Central memory CD4-positive, alpha-beta T cell (primary cell): ENCODE data around the gene NLRP2B.
"Not testable (repeated sequence)": the region's sequence is repeated elsewhere in the genome, so short reads cannot be mapped to it uniquely, and the experiment has no call there.

Source experiments
- DNase-seq: peaks from one replicate; pipeline ENCODE4 v3.0.0; 2022
- total RNA-seq, 3 experiments: gene quantifications; one replicate each; lab custom pipeline; 2026; lab: John Stamatoyannopoulos, UW

NLRP2B gene
- total RNA-seq = 0 to 0.05 (median 0.04) reads per million in 3 experiments

DNA sequence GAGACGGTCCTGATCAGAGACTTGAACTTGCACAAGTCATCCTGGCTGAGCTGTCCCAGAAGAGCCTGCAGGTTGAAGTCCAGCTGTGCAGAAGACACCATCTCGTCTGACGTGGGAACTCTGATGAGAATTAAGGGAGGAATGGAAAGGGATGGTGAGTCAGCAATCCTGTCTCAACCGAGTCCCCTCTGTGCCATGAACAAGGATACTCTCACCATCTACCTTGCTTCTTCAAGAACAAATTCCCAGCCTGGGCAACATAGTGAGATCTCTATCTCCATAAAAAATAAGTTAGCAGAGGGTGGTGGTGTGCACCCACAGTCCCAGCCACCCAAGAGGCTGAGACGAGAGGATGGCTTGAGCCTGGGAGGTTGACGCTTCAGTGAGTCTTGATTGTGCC lies at the start of gene NLRP2B:
NLRP2B (minus strand) TSS at position 101 of the 400 bp plus-strand sequence.
- no peak for DNase-seq

DNA sequence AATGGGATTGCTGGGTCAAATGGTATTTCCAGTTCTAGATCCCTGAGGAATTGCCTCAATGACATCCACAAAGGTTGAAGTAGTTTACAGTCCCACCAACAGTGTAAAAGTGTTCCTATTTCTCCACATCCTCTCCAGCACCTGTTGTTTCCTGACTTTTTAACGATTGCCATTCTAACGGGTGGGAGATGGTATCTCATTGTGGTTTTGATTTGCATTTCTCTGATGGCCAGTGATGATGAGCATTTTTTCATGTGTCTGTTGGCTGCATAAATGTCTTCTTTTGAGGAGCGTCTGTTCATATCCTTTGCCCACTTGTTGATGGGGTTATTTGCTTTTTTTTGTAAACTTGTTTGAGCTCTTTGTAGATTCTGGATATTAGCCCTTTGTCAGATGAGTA lies 45.9 kb upstream of the NLRP2B start:
- not testable (repeated sequence) for DNase-seq

DNA sequence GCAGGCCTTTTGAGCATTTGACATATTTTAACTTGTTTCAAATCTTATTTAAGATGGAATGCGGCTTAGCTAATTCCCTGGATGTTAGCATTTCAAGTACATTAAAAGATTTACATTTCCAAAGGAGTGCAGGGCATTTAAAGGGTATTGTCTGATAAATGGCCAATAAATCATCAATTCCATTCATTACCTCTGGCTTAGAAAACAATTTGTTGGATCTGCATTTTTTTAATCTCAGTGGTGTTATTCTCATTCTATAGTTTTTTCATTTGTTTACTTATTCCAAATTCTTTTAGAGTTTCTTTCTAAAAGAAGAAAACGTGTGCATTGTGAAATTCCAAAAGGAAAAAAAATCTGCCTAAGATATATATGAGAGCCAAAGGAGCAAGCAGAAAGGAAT lies 1.3 kb upstream of the NLRP2B start:
- DNase-seq = no peak

DNA sequence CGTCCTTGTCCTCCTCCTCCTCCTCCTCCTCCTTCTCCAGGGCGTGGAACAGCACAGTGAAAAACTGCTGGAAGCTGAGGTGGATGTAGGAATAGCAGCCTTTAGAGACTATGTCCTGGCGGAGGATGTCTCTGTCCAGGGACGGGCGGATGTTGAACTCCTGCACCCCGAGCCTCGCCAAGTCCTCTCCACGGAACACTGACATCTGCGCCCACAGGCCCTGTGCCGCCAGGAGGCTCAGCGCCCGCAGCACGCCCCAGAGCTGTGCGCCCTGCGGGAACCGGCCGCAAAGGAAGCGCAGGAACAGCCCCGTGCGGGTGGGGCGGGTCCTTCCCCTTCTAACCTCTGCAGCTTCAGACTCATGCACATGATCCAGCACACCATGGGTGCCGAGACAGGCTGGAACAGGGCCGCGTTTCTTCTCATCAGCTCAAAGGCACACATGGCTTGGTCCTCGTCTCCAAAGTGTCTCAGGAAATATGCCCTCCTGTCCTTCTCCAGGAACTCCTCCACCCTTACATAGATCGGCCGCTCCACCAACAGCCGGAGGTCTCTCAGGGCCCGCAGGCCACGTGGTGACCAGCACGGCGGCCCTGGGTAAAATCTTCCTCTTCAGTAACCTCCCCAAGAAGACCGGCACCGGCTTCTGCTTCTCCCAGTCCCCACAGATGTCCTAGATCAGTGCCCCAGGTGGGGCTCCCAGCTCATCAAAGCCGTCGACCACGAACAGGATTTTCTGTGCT lies 1.2 kb downstream of the NLRP2B start:
- DNase-seq = no peak

DNA sequence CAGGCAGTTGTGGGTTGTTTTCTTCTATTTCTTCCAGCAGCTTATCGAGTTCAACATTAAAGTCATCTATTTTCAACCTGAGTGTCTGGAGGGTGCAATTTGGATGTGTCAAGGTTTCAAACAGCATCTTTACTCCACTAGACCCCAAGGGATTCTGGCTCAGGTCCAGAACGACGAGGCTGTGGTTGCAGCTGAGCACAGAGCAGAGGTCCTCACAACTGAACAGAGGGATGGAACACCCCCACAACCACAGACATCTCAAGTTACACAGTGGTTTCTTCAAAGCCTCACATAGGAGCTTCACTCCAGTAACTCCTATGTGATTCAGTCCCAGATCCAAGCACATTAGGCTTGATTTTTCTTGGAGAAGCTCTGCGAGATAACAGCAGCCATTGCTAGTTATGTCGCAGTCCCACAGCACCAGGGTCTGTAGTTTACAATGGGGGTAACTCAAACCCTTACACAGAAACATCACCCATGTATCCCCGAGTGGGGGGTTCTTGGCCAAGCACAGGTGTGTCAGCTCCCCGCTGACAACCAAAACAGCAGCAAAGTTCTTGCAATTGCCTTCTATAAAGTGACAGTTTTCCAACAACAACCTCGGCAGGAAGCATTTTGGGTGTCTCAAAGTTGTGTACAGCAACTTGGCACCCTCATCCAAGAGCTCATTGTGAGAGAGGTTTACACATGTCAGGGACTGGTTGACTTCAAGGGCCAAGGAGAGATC lies 2.8 kb downstream of the NLRP2B start:
- DNase-seq = no peak

DNA sequence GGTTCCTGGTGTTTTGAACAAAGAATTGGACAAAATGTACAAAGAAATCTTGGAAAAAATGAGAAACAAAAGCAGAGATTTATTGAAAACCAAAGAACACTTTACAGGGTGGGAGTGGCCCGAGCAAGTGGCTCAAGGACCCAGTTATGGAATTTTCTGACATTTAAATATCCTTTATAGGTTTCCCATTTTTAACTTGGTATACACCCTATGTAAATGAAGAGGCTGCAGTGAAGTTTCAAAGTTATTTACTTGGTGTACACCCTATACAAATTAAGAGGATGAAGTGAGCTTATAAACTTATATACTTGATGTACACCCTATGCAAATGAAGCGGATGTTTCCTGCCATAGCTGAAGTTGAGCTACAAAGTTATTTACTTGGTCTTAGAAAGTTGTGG lies 4.7 kb downstream of the NLRP2B start:
- DNase-seq = no peak

DNA sequence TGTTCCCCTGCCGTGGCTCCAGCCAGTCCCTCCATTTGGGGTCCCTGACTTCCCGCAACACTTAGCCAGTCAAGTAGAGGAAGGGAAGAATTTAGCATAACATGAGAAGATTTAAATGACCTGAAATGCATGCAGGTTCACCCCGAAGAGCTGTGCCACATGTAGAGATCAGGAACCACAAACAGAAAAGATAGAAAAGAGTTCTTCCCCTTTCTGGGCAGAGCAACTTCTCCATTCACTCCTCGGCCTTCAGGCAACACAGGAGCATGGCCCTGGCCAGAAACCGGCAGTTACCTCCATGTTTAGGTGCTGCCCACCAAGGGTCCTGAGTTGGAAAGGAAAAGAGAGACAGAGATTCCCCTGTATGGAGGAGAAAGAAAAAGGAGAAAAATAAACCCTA lies 5.2 kb downstream of the NLRP2B start:
- no peak for DNase-seq

DNA sequence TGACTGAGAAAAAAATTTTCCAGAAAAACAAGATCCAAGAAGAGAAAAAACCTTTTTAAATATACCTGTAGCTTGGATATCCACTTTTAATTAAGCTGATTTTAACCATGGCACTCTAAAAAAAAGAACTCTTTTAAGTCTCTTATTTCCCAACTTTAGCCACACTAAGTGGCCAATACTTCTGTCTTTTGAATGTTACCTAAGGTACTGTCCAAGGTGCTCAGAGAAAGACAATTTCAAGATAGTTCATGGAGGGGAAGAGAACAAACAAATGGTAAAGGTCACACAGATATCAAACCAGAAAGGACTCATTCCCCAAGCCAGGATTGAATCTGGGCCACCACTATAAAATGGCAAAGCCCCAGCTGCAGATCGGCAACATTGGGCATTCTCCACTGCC lies 10.1 kb downstream of the NLRP2B start:
- no peak for DNase-seq

DNA sequence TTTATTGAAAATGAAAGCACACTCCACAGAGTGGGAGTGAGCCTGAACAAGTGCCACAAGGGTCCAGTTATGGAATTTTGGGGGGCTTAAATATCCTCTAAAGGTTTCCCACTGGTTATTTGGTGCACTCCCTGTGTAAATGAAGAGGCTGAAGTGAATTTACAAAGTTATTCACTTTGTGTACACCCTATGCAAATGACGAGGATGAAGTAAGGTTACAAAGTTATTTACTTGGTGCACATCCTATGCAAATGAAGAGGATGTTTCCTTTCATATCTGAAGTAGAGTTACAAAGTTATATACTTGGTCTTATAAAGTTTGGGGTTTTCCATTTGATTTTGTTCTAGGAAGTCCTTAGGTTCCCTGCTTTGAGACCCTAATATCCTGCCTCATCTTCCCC lies 13.1 kb downstream of the NLRP2B start:
- no peak for DNase-seq

DNA sequence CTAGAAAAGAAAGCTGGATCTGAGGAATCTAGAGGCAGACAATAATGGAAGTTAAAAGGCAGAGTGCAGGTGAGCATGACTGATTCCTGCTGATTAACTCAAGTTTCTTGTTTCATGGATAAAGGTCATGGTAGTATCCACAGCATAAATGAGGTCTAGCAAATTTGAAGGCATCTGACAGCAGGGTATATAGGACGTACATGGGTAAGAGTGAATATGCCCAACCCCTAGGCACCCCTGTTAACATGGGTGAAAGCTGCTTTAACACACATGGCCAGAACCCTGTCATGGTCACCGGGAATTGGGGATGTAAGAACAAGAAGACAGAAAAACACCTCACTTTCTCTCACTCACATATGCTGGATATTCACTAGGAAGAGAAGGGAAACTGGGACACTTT lies 25.0 kb downstream of the NLRP2B start:
- no peak for DNase-seq

DNA sequence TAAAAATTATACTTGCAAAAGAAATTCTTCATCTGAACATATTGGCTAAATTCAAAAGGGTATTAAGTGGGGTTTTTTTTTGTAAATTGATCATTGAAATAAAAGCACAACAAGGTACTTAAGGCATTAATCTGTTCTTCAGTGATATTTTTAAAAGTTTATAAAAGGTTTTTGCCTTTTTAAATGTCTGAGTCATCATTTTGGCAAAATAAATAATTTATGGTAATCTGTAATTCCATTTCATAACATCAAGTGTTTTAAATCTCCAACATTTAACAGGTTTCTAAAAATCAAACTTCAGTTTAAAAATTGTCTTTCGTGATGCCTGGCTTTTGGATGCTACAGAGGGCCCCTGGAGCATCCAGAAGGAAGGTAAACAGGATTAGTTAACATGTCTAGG lies 27.4 kb downstream of the NLRP2B start:
- no peak for DNase-seq

DNA sequence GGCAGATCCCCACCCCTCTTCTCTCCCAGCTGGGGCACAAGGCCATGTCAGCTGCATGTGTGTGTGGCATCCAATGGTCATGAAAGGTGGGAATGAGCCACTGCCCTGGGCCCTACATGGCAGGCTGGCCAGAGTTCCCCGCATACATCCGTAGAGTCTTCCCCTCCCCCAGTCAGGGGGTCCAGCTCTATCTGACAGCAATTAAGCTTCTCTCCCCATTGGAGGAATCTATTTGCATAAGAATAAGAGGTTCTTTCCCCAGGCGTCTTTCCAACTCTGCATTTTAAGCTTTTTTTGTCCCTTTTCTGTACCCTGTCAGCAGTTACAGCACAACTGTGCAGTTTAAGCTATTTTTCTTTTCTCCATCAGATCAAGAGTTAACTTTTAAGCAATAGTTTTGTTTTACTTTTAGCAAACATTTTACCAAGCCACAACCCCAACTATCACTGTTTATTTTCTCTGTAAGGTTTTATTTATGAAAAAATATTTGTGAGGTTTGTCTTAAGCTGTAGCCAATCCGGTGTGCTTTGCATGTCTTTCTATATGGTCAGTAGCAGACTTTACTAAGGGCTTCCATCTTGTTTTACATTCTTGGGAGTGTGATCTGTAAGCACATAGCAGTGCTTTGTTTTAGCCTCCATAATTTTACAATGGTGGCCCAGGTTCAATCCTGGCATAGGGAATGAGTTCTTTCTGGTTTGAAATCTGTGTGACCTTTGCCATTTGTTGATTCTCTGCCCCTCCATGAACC lies 28.7 kb downstream of the NLRP2B start:
- DNase-seq = no peak

DNA sequence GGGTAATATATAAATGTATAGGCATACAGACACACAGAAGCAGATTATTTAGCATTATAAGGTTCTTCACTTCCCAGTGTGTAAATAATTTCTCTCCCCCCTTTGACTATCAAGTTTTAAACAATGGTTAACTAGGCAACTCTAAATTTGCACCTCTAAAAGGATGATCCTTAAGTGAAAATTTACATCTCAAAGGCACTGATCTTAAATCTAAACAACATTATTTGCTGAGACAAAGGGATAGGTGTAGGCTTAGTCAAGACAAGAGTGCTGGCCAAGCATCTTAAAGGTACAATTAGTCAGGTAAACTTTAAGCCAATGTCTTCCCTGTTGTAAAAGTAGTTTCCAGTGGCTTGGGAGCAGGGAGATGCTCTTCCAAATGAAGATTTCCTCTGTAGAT lies 33.0 kb downstream of the NLRP2B start:
- no peak for DNase-seq

DNA sequence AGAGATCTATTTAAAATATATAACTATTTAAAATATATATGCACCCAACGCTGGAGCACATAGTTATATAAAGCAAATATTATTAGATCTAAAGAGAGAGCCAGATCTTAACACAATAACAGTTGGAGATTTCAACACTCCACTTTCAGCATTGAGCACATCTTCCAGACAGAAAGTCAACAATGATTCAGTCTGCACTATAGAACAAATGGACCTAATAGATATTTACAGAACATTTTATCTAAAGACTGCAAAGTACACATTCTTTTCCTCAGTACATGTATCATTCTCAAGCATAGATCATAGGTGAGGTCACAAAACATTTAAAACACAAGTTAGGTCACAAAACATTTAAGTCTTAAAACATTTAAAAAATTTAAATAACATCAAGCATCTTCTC lies 36.4 kb downstream of the NLRP2B start:
- no peak for DNase-seq

DNA sequence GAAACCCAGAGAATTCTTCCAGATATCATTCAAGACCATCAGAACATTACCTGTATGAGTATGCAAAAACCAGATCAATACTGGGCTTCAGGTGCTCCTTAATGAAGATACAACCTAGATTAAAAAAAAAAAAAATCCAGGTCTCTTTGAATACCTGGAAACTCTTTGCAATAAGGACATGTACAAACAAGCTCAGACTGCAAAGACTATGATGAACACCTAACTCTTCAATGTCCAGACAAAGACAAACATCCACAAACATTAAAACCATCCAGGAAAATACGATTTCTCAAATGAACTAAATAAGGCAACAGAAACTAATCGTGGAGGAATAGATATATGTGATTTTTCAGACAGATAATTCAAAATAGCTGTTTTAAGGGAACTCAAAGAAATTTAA lies 38.7 kb downstream of the NLRP2B start:
- no peak for DNase-seq

DNA sequence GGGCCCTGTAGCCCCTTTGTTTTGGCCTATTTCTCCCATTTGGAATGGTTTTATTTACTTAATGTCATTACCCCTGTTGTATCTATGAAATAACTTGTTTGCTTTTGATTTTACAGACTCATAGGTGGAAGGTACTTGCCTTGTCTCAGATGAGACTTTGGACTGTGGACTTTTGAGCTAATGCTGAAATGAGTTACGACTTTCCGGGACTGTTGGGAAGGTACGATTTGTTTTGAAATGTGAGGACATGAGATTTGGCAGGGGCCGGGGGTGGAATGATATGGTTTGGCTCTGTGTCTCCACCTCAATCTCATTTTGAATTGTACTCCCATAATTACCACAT lies 39.4 kb downstream of the NLRP2B start:
- no peak for DNase-seq

DNA sequence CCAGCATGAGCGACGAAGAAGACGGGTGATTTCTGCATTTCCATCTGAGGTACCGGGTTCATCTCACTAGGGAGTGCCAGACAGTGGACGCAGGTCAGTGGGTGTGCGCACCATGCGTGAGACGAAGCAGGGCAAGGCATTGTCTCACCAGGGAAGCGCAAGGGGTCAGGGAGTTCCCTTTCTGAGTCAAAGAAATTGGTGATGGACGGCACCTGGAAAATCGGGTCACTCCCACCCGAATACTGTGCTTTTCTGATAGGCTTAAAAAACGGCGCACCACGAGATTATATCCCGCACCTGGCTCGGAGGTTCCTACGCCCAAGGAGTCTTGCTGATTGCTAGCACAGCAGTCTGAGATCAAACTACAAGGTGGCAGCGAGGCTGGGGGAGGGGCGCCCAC lies 50.6 kb downstream of the NLRP2B start:
- DNase-seq = not testable (repeated sequence)
